HFFc6 (cell line): ENCODE results near the gene ATF7IP. TPM values are rescaled to one million over a fixed set of nuclear protein-coding genes. Genes with fewer than 3 reads are reported as not detected.
"Not testable (repeated sequence)": the region's sequence is repeated elsewhere in the genome, so short reads cannot be mapped to it uniquely, and the experiment has no call there.

Experiments
- DNase-seq: peaks from one replicate; pipeline ENCODE4 v3.0.0-alpha.2; 2018
- H3K27ac Mint-ChIP-seq: 2 replicates; pipeline ENCODE4 v1.8.0; 2020; ENCODE audit warnings: mild to moderate bottlenecking, mixed read lengths
- H3K27me3 Mint-ChIP-seq: 2 replicates; pipeline ENCODE4 v1.8.0; 2021; ENCODE audit warnings: mild to moderate bottlenecking, moderate library complexity, mixed read lengths; ENCODE audit not compliant: insufficient read depth
- H3K36me3 Mint-ChIP-seq: 2 replicates; pipeline ENCODE4 v1.8.0; 2021; ENCODE audit warnings: low read depth, mixed read lengths
- H3K4me1 Mint-ChIP-seq: 2 replicates; pipeline ENCODE4 v1.8.0; 2020; ENCODE audit warnings: low read depth, mixed read lengths
- H3K4me3 Mint-ChIP-seq: 2 replicates; pipeline ENCODE4 v1.8.0; 2020; ENCODE audit warnings: mild to moderate bottlenecking, moderate library complexity, mixed read lengths
- H3K9me3 Mint-ChIP-seq: 2 replicates; pipeline ENCODE4 v1.8.0; 2020; ENCODE audit warnings: mild to moderate bottlenecking, mixed read lengths
- total RNA-seq, 6 experiments: library from RNA; stranded (reverse); fragmentation: NEBNext Ultra II Directional; extraction: Animal tissue kit (Norgen Biotek cat#: 25700); gene quantifications; 2 replicates in 1 of 6; 3 replicates in 5 of 6; pipeline ENCODE4 v1.2.3, GENCODE V29; 2021
- TF ChIP-seq, protein P1 (sequence below): fragments of 200-600 bp; sonication (generic); IDR thresholded peaks from 2 replicates; pipeline ENCODE4 v1.5.0; 2021; ENCODE audit warnings: antibody characterized with exemption, mild to moderate bottlenecking

The ATF7IP gene
- total RNA-seq, 6 experiments from 2014 or later: 38.3 to 47.3 (median 41.7) TPM

GRCh38 chr12:14325716-14326343, 39.7 kb upstream of the ATF7IP start:
- Mint-ChIP-seq H3K27ac (peak overlapping the region; percentile 45; the same call in 1 of the 2 replicates), H3K36me3 (peaks cover 11% of the 10 kb centered on the region), H3K9me3 (peaks cover 13% of the 10 kb centered on the region), H3K4me3 (no peak overlapping the region), H3K4me1 (peaks cover 61% of the 10 kb centered on the region), H3K27me3 (peaks cover 2% of the 10 kb centered on the region; the same call in 1 of the 2 replicates)
- TF ChIP-seq, protein P1, sequence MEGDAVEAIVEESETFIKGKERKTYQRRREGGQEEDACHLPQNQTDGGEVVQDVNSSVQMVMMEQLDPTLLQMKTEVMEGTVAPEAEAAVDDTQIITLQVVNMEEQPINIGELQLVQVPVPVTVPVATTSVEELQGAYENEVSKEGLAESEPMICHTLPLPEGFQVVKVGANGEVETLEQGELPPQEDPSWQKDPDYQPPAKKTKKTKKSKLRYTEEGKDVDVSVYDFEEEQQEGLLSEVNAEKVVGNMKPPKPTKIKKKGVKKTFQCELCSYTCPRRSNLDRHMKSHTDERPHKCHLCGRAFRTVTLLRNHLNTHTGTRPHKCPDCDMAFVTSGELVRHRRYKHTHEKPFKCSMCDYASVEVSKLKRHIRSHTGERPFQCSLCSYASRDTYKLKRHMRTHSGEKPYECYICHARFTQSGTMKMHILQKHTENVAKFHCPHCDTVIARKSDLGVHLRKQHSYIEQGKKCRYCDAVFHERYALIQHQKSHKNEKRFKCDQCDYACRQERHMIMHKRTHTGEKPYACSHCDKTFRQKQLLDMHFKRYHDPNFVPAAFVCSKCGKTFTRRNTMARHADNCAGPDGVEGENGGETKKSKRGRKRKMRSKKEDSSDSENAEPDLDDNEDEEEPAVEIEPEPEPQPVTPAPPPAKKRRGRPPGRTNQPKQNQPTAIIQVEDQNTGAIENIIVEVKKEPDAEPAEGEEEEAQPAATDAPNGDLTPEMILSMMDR: no peak
- no peak for DNase-seq

DNA sequence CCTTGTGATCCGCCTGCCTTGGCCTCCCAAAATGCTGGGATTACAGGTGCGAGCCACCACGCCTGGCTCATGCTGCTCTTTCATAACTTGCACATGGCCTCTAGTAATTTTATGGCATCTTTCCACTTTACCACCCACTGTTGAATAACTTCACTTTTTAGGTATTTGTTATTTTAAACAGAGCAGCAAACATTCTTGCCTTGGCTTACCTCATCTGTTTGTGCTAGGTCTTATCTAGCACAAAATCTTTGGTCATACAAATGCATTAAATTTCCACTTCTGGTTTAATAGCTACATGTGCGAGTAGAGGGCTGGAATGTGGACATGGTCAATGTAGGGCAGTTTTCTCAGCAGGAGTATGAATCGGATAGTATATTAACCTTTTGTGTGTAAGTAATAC, 38.8 kb upstream of the ATF7IP start:
- DNase-seq: peak; percentile 71
- Mint-ChIP-seq H3K27ac (peak overlapping the region; percentile 82), H3K36me3 (peaks cover 11% of the 10 kb centered on the region), H3K4me3 (0 out of 2 replicates have a peak overlapping the region, but pooled peaks have one; percentile 22), H3K27me3 (peaks cover 2% of the 10 kb centered on the region; the same call in 1 of the 2 replicates), H3K9me3 (peaks cover 19% of the 10 kb centered on the region), H3K4me1 (peaks cover 52% of the 10 kb centered on the region)
- TF ChIP-seq, protein P1: no peak

DNA sequence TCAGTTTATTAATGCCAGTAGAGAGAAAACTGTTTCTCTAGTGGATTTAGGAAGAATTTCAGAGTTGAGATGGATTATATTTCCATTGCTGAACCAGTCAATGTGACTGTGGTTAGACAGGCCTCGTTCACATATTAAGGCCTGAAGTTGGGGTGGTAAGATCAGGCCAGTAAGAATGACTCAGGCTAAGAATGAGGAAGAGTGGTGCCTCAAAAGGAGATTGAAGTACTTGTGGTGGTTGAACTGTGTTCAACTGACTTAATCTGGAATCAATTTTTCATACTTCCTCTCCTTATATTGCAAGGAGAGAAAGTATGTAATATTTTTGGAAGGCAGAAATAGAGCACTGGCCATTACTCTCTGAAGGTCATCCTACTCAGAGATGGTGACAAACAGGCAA, 37.8 kb upstream of the ATF7IP start:
- peak overlapping the region; percentile 82 for H3K27ac Mint-ChIP-seq

GRCh38 chr12:14332482-14332881, 33.0 kb upstream of the ATF7IP start:
- Mint-ChIP-seq H3K27ac (no peak overlapping the region), H3K27me3 (peaks cover 4% of the 10 kb centered on the region), H3K36me3 (peaks cover 14% of the 10 kb centered on the region), H3K4me3 (no peak overlapping the region), H3K4me1 (peaks cover 11% of the 10 kb centered on the region), H3K9me3 (peaks cover 35% of the 10 kb centered on the region)
- no peak for DNase-seq
- TF ChIP-seq, protein P1: no peak

More for the DNA sequence above, 37.8 kb upstream of the ATF7IP start:
- Mint-ChIP-seq H3K4me3 (peak overlapping the region; percentile 15; the same call in 1 of the 2 replicates), H3K27me3 (peaks cover 4% of the 10 kb centered on the region), H3K9me3 (peaks cover 26% of the 10 kb centered on the region), H3K36me3 (peaks cover 8% of the 10 kb centered on the region), H3K4me1 (peaks cover 42% of the 10 kb centered on the region)
- peak; percentile 72 for DNase-seq
- TF ChIP-seq, protein P1: no peak

- H3K36me3 Mint-ChIP-seq: peaks cover 25% of the 10 kb centered on the region
- H3K4me3 Mint-ChIP-seq: no peak overlapping the region
- H3K9me3 Mint-ChIP-seq: peaks cover 41% of the 10 kb centered on the region
- TF ChIP-seq, protein P1: no peak
- no peak for DNase-seq
- H3K27ac Mint-ChIP-seq: no peak overlapping the region
- no peaks in the 10 kb centered on the region for H3K4me1 Mint-ChIP-seq
- H3K27me3 Mint-ChIP-seq: no peaks in the 10 kb centered on the region; the same call in 1 of the 2 replicates
Measured at GRCh38 chr12:14340371-14340770, 25.1 kb upstream of the ATF7IP start.

GRCh38 chr12:14351524-14351923, 14.0 kb upstream of the ATF7IP start:
- H3K27ac Mint-ChIP-seq, H3K4me1 Mint-ChIP-seq, H3K27me3 Mint-ChIP-seq, H3K4me3 Mint-ChIP-seq, DNase-seq: not testable (repeated sequence)
- peaks cover 25% of the 10 kb centered on the region for H3K36me3 Mint-ChIP-seq
- H3K9me3 Mint-ChIP-seq: peaks cover 35% of the 10 kb centered on the region

DNA sequence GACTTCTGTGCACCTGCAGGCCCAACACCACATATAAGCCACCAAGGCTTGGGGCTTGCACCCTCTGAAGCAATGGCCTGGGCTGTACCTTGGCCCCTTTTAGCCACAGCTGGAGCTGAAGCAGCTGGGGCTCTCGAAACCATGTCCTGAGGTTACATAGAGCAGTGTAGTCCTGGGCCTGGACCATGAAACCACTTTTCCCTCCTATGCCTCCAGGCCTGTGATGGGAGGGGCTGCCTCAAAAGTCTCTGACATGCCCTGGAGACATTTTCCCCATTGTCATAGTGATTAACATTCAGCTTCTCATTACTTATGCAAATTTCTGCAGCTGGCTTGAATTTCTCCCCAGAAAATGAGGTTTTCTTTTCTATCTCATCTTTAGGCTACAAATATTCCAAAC, 13.4 kb upstream of the ATF7IP start:
- H3K27me3 Mint-ChIP-seq, DNase-seq, H3K27ac Mint-ChIP-seq, H3K4me3 Mint-ChIP-seq: not testable (repeated sequence)
- peaks cover 35% of the 10 kb centered on the region for H3K9me3 Mint-ChIP-seq
- peaks cover 10% of the 10 kb centered on the region for H3K4me1 Mint-ChIP-seq
- H3K36me3 Mint-ChIP-seq: peaks cover 25% of the 10 kb centered on the region

GRCh38 chr12:14354665-14355064, 10.8 kb upstream of the ATF7IP start:
- Mint-ChIP-seq H3K9me3 (peaks cover 31% of the 10 kb centered on the region), H3K36me3 (peaks cover 25% of the 10 kb centered on the region), H3K4me1 (peaks cover 10% of the 10 kb centered on the region)
- not testable (repeated sequence) for H3K27me3 Mint-ChIP-seq, H3K4me3 Mint-ChIP-seq, DNase-seq, H3K27ac Mint-ChIP-seq
